HG03095 (cell line): Measurements from ENCODE around the gene GPR101.

ENCODE experiments used
- ATAC-seq: cut with Tn5 transposase; IDR thresholded peaks from one replicate; pipeline ENCODE4 v1.9.1; 2021; ENCODE audit warnings: moderate library complexity; ENCODE audit not compliant: unreplicated experiment

The GPR101 gene

GRCh38 chrX:137033774-137034507 is at the start of gene GPR101:
Gene GPR101 (minus strand): TSS chrX:137033995. CDS start chrX:137031674, 2,321 bp downstream.
- no peak for ATAC-seq

GRCh38 chrX:137081239-137081638 is 47.4 kb upstream of the GPR101 start:
- ATAC-seq = no peak

- no peak for ATAC-seq
These were observed 38.6 kb upstream of the GPR101 start for GRCh38 chrX:137072396-137072795.

GRCh38 chrX:137071596-137071995 is 37.8 kb upstream of the GPR101 start:
- no peak for ATAC-seq

GRCh38 chrX:137067147-137067546 is 33.4 kb upstream of the GPR101 start:
- ATAC-seq = no peak

- ATAC-seq = no peak
These were observed 29.3 kb upstream of the GPR101 start for GRCh38 chrX:137062915-137063617.

- ATAC-seq = no peak
These were observed 24.7 kb upstream of the GPR101 start for GRCh38 chrX:137058339-137059127.

- no peak for ATAC-seq
These were observed 18.9 kb upstream of the GPR101 start for GRCh38 chrX:137052643-137053235.

GRCh38 chrX:137051978-137052642 is 18.3 kb upstream of the GPR101 start:
- ATAC-seq = peak; percentile 96

- ATAC-seq = no peak
These were observed 11.1 kb upstream of the GPR101 start for GRCh38 chrX:137044893-137045292.

- ATAC-seq = no peak
These were observed 9.9 kb upstream of the GPR101 start for GRCh38 chrX:137043736-137044135.

- ATAC-seq = no peak
These were observed 7.5 kb upstream of the GPR101 start for GRCh38 chrX:137041329-137041728.

GRCh38 chrX:137040113-137040794 is 6.5 kb upstream of the GPR101 start:
- no peak for ATAC-seq

- no peak for ATAC-seq
These were observed 695 bp upstream of the GPR101 start for GRCh38 chrX:137034508-137034872.

- ATAC-seq = no peak
These were observed 688 bp downstream of the GPR101 start for GRCh38 chrX:137032841-137033773.

- no peak for ATAC-seq
These were observed 1.5 kb downstream of the GPR101 start for GRCh38 chrX:137032341-137032694.

- ATAC-seq = peak; percentile 80
These were observed 2.1 kb downstream of the GPR101 start for GRCh38 chrX:137031517-137032340.

- no peak for ATAC-seq
These were observed 2.8 kb downstream of the GPR101 start for GRCh38 chrX:137031039-137031438.
